Spleen (tissue), 11 donors: Measurements from ENCODE around the gene DCAF5. TPM values are rescaled to one million over a fixed set of nuclear protein-coding genes. Genes with fewer than 3 reads are reported as not detected.

ENCODE experiments used
- DNase-seq: peaks from one replicate; pipeline ENCODE4 v3.0.0-alpha.2; 2020
- H3K27ac ChIP-seq, 8 donors: fragments of 200-600 bp; sonication (generic) in 7 of 8; 1 replicate in 4 of 8; 2 replicates in 4 of 8; pipeline versions ENCODE4 v1.5.0 to v1.8.0; 2016 to 2021; ENCODE audit warnings: inconsistent platforms in 4 of 8, mild to moderate bottlenecking in 4 of 8, moderate library complexity in 1 of 8
- H3K27me3 ChIP-seq, 7 donors: fragments of 200-600 bp; sonication (generic) in 6 of 7; replicated peaks in 1 of 7; 1 replicate in 4 of 7; 2 replicates in 3 of 7; pipeline versions ENCODE4 v1.5.0 to v1.8.0; 2016 to 2021; ENCODE audit warnings: inconsistent platforms in 3 of 7, mild to moderate bottlenecking in 1 of 7
- H3K36me3 ChIP-seq, 6 donors: fragments of 200-600 bp; sonication (generic) in 5 of 6; 1 replicate in 4 of 6; 2 replicates in 2 of 6; pipeline versions ENCODE4 v1.5.0 to v1.8.0; 2016 to 2021; ENCODE audit warnings: inconsistent platforms in 2 of 6
- H3K4me1 ChIP-seq, 6 donors: fragments of 200-600 bp; sonication (generic) in 5 of 6; 1 replicate in 3 of 6; 2 replicates in 3 of 6; pipeline versions ENCODE4 v1.5.0 to v1.8.0; 2016 to 2021; ENCODE audit warnings: inconsistent platforms in 3 of 6
- H3K4me3 ChIP-seq, 8 donors: fragments of 200-600 bp; sonication (generic) in 7 of 8; 1 replicate in 4 of 8; 2 replicates in 4 of 8; pipeline versions ENCODE4 v1.5.0 to v1.8.0; 2016 to 2021; ENCODE audit warnings: inconsistent platforms in 4 of 8, mild to moderate bottlenecking in 4 of 8, moderate library complexity in 2 of 8
- H3K9me3 ChIP-seq, 8 donors: fragments of 200-600 bp; sonication (generic) in 7 of 8; 1 replicate in 4 of 8; 2 replicates in 4 of 8; pipeline versions ENCODE4 v1.5.0 to v1.8.0; 2016 to 2021; ENCODE audit warnings: inconsistent platforms in 4 of 8
- POLR2A ChIP-seq, 3 donors: fragments of 450-650 bp; IDR thresholded peaks; one replicate each; pipeline ENCODE4 v1.5.1; 2017; ENCODE audit warnings: antibody characterized with exemption in 3 of 3, mild to moderate bottlenecking in 1 of 3
- POLR2AphosphoS5 ChIP-seq, 3 donors: sonication (generic); formaldehyde crosslinking; IDR thresholded peaks; one replicate each; pipeline ENCODE4 v1.5.1; 2017; ENCODE audit warnings: antibody characterized with exemption in 3 of 3
- WGBS, 5 donors: extraction: QIAGEN DNeasy Blood & Tissue Kit in 3 of 5; methylation state at CpG; one replicate each; pipeline versions ENCODE4 v1.1.5 to v1.1.7; 2013 to 2018; 5-methylcytosine and 5-hydroxymethylcytosine counted together
- intact Hi-C: fragments of 100-400 bp; cut with DNase I; formaldehyde crosslinking; loops from one replicate; pipeline ENCODE4 v1.15.0; 2023; ENCODE audit warnings: low total_unique reads
- polyA plus RNA-seq, 3 donors: library from polyadenylated mRNA; stranded (reverse); fragments of 200-250 nt; gene quantifications; one replicate each; pipeline ENCODE4 v1.2.1, GENCODE V29; 2013
- total RNA-seq, 7 donors: library from RNA; depleted of rRNA in 3 of 7; stranded (reverse); fragments of >200 nt in 3 of 7; fragmentation: NEBNext Ultra II Directional in 4 of 7; extraction: Animal tissue kit (Norgen Biotek cat#: 25700) in 4 of 7; gene quantifications; one replicate each; pipeline versions ENCODE4 v1.1.0 to v1.2.1, GENCODE V29; 2016 to 2021
- TF ChIP-seq, protein P1 (sequence below), 11 experiments: fragments of 200-600 bp in 7 of 11; fragments of 450-650 bp in 4 of 11; sonication (generic) in 4 of 11; IDR thresholded peaks in 8 of 11; conservative IDR thresholded peaks in 3 of 11; 1 replicate in 7 of 11; 2 replicates in 4 of 11; pipeline versions ENCODE4 v1.4.0 to v1.8.0; 2016 to 2021; ENCODE audit warnings: antibody characterized with exemption in 11 of 11, inconsistent platforms in 4 of 11, mild to moderate bottlenecking in 1 of 11
- donor health status: healthy with polysubstance abuse.
- donor health status: DM: no; HTN: no; CAD: no; lungs with moderate emphysema.
- donor health status: DM: no; HTN: no; CAD: no.
- donor health status: Bipolar disorder and iron deficiency.
- donor health status: healthy.
- donor health status: DM: no; HTN: no; CAD: no.
- donor health status: DM: yes; HTN: yes; CAD: no.

DCAF5 gene
- total and polyA plus RNA-seq, 10 donors, result 10.3 to 60.6 (median 44.1) TPM

DNA sequence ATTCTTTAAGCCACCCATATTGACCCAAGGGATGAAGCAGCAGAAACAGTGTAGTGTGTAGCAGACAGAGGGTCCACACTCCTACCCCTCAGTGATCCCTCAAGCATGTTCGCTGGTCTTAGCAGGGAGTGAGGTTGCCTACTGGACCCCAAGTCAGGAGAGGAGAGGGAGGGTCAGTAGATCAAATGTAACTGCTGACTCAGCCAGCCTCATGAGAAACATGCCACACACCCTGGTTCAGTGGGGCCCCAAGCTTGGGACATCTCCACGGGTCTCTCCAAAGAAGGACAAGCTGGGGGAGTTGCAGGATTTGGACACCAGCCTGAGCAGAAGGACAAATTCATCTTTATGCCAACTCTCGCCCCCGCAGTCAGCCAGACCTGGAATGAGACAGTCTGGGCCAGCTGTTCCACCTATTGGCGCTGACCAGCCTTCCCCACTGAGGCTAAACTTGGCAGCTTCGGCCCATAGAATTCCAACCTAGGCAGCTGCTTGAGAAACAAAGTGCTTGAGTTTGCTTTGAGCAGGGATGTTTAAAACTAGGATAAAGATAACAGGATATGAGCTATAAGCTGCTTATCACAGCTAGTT lies 107.9 kb downstream of the DCAF5 start:
- H3K36me3 ChIP-seq, result no peaks in the 10 kb centered on the region
- peaks cover 0 to 36% (median 0%) of the 10 kb centered on the region in 7 donors for H3K27me3 ChIP-seq
- intact Hi-C loops, result no loop called here
- no peak overlapping the region for H3K4me3 ChIP-seq
- peak in 2 of 3 donors; percentile 26 to 41 for TF ChIP-seq POLR2AphosphoS5 (IDR thresholded peaks at IDR 0.05)
- TF ChIP-seq, protein P1, sequence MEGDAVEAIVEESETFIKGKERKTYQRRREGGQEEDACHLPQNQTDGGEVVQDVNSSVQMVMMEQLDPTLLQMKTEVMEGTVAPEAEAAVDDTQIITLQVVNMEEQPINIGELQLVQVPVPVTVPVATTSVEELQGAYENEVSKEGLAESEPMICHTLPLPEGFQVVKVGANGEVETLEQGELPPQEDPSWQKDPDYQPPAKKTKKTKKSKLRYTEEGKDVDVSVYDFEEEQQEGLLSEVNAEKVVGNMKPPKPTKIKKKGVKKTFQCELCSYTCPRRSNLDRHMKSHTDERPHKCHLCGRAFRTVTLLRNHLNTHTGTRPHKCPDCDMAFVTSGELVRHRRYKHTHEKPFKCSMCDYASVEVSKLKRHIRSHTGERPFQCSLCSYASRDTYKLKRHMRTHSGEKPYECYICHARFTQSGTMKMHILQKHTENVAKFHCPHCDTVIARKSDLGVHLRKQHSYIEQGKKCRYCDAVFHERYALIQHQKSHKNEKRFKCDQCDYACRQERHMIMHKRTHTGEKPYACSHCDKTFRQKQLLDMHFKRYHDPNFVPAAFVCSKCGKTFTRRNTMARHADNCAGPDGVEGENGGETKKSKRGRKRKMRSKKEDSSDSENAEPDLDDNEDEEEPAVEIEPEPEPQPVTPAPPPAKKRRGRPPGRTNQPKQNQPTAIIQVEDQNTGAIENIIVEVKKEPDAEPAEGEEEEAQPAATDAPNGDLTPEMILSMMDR (IDR thresholded peaks at IDR 0.05 in 8 of 11, conservative IDR thresholded peaks at IDR 0.05 in 3 of 11), result no peak
- TF ChIP-seq POLR2A (IDR thresholded peaks at IDR 0.05), result no peak
- H3K4me1 ChIP-seq, result peaks cover 19 to 85% (median 56%) of the 10 kb centered on the region in 6 donors
- H3K9me3 ChIP-seq, result no peaks in the 10 kb centered on the region
- H3K27ac ChIP-seq, result peak overlapping the region in 7 of 8 donors; percentile 48 to 91 (median 73)
- no peak for DNase-seq
- 73 to 90% (median 81%) methylated on average over 4 to 6 of the region's 6 CpGs for WGBS, 5 donors

DNA sequence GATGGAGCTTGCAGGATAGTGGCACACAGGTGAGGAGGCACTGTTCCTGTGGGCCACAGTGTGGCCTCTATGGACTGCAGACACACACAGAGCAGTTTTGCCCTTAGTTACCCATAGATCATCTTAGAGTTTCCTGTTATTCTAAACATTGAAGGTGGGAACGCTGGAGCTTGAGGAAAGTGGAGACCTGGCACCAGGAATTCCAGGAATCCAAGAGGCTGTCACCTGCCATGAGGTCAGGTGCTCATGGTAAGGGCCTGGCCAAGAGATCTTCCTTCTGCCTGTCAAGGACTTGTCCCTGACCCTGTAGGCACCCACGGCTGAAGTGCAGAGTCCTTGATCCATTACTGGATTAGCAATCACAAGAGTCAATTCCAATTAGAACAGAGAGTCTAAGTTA lies 108.6 kb downstream of the DCAF5 start:
- H3K27me3 ChIP-seq, result peaks cover 0 to 36% (median 0%) of the 10 kb centered on the region in 7 donors
- intact Hi-C loops, result no loop called here
- no peak overlapping the region for H3K4me3 ChIP-seq
- peak in 1 of 3 donors; percentile 1 for TF ChIP-seq POLR2AphosphoS5 (IDR thresholded peaks at IDR 0.05)
- TF ChIP-seq, protein P1 (IDR thresholded peaks at IDR 0.05 in 8 of 11, conservative IDR thresholded peaks at IDR 0.05 in 3 of 11), result no peak
- peak overlapping the region in 6 of 8 donors; percentile 69 to 91 (median 79) for H3K27ac ChIP-seq
- no peaks in the 10 kb centered on the region for H3K9me3 ChIP-seq
- no peaks in the 10 kb centered on the region for H3K36me3 ChIP-seq
- H3K4me1 ChIP-seq, result peaks cover 16 to 78% (median 48%) of the 10 kb centered on the region in 6 donors
- DNase-seq, result no peak
- WGBS, 5 donors, result 56 to 88% (median 82%) methylated on average over 1 to 2 of the region's 2 CpGs

DNA sequence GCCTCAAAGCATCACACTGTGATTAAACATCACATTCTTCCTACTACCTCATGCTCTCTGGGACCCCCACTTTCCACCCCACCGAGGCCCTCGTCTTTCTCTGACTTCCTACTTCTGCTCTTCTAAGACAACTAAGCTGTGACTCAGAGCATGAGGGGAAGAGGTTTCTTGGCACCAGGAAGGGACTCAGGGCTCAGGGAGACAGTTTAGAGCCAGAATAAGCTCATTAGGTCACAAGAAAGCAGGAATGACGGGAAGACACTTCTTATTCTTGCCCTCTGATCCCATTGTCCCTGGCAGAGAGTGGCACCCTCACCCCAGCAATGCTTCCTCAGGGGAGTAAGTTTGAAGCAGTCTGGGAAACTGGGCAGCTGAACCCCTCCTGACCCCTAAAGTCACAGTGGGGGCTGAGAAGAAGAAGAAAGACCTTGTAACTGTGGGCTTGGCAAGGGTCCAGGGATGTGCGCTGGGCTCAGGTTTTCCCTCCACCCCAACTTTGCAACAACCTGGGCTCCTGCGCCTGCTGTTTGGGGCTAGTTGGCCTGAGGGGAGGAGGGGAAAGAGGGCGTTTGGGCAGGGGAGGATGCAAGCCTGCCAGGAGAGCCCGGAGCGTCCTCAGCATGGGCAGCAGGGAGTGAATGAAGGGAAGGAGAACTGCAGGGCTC lies 109.2 kb downstream of the DCAF5 start:
- 49 to 65% (median 62%) methylated on average over 8 of the region's 8 CpGs for WGBS, 5 donors
- peaks cover 0 to 37% (median 0%) of the 10 kb centered on the region in 7 donors for H3K27me3 ChIP-seq
- TF ChIP-seq, protein P1 (IDR thresholded peaks at IDR 0.05 in 8 of 11, conservative IDR thresholded peaks at IDR 0.05 in 3 of 11), result no peak
- peak; percentile 35 to 37 (median 36) for TF ChIP-seq POLR2AphosphoS5 (IDR thresholded peaks at IDR 0.05)
- peak overlapping the region in 1 of 8 donors; percentile 26 for H3K4me3 ChIP-seq
- H3K4me1 ChIP-seq, result peaks cover 18 to 74% (median 45%) of the 10 kb centered on the region in 6 donors
- no peak for DNase-seq
- H3K27ac ChIP-seq, result peak overlapping the region in 7 of 8 donors; percentile 62 to 91 (median 77)
- intact Hi-C loops, result no loop called here
- no peaks in the 10 kb centered on the region for H3K9me3 ChIP-seq
- no peaks in the 10 kb centered on the region for H3K36me3 ChIP-seq

DNA sequence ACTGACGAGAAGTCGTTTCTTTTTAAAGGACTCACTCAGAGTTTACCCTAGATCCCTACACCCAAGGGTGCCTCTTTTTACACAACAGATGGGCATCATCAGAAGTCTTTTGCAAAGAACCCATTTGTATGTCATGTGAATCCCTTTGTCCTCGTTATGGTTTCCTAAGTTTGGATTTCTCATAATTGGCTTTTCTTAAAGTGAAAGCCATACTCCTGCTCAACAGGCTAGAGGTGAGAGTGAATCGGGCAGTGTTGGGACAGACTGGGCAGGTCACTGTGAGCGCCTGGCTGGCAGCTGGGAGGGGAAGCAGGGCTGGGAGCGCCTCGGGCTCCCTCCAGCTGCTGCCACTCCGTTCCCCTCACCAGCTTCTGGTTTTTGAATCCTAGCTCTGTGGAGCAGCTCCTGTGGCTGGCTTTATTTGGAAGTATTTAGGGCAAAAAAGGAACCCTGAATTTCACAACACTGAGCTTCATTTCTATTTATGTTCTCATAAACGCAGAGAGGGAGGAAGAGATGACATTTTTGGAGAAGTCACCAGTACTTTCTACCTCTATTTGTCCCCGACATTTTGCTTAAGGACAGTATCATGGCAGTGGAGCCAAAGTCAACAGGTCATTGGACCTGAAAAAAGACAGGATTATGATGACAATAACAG lies 110.0 kb downstream of the DCAF5 start:
- Histone ChIP-seq H3K27ac (peak overlapping the region in 7 of 8 donors; percentile 62 to 91 (median 77)), H3K27me3 (peaks cover 0 to 45% (median 0%) of the 10 kb centered on the region in 7 donors), H3K4me3 (peak overlapping the region in 1 of 8 donors; percentile 26), H3K9me3 (no peaks in the 10 kb centered on the region), H3K36me3 (no peaks in the 10 kb centered on the region), H3K4me1 (peaks cover 18 to 74% (median 43%) of the 10 kb centered on the region in 6 donors)
- WGBS, 5 donors, result 11 to 40% (median 21%) methylated on average over 10 of the region's 10 CpGs
- TF ChIP-seq POLR2A (IDR thresholded peaks at IDR 0.05), result no peak
- peak; percentile 51 to 72 (median 64) for TF ChIP-seq POLR2AphosphoS5 (IDR thresholded peaks at IDR 0.05)
- TF ChIP-seq, protein P1 (IDR thresholded peaks at IDR 0.05 in 8 of 11, conservative IDR thresholded peaks at IDR 0.05 in 3 of 11), result no peak
- intact Hi-C loops, result no loop called here
- peak; percentile 85 for DNase-seq
